ENCODE data around the gene TTC23L.
"Not testable (repeated sequence)": the region's sequence is repeated elsewhere in the genome, so short reads cannot be mapped to it uniquely, and the experiment has no call there.

DNA sequence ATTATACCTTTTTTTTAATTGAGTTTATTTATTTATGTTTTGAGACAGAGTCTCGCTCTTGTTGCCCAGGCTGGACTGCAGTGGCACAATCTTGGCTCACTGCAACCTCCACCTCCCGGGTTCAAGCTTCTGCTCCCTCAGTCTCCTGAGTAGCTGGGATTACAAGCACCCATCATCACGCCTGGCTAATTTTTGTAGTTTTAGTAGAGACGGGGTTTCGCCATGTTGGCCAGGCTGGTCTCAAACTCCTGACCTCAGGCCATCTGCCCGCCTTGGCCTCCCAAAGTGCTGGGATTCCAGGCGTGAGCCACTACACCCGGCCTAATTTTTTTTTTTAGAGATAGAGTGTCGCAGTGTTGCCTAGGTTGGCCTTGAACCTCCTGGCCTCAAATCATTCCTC, 84.3 kb downstream of the TTC23L start:
- TF ChIP-seq, protein P1, sequence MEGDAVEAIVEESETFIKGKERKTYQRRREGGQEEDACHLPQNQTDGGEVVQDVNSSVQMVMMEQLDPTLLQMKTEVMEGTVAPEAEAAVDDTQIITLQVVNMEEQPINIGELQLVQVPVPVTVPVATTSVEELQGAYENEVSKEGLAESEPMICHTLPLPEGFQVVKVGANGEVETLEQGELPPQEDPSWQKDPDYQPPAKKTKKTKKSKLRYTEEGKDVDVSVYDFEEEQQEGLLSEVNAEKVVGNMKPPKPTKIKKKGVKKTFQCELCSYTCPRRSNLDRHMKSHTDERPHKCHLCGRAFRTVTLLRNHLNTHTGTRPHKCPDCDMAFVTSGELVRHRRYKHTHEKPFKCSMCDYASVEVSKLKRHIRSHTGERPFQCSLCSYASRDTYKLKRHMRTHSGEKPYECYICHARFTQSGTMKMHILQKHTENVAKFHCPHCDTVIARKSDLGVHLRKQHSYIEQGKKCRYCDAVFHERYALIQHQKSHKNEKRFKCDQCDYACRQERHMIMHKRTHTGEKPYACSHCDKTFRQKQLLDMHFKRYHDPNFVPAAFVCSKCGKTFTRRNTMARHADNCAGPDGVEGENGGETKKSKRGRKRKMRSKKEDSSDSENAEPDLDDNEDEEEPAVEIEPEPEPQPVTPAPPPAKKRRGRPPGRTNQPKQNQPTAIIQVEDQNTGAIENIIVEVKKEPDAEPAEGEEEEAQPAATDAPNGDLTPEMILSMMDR (IDR thresholded peaks at IDR 0.05; ENCODE audit: low read depth, low read length): not testable (repeated sequence)
- TF ChIP-seq POLR2A (IDR thresholded peaks at IDR 0.05; ENCODE audit: extremely low read depth, insufficient read length); MYC (IDR thresholded peaks at IDR 0.05; ENCODE audit: low read depth, low read length): not testable (repeated sequence)

Measured in NB4 (cell line).